Natural killer cell (primary cell): ENCODE results near the gene SSR2. TPM values are rescaled to one million over a fixed set of nuclear protein-coding genes. Genes with fewer than 3 reads are reported as not detected.

ENCODE experiments used
- ATAC-seq, 3 donors: fragments of 150-1000 bp in 2 of 3; fragments of 200-7000 bp in 1 of 3; cut with Tn5 transposase; 1 replicate in 1 of 3; 2 replicates in 2 of 3; pipeline ENCODE4 v1.10.0; 2021; ENCODE audit warnings: mild to moderate bottlenecking in 2 of 3, moderate library complexity in 2 of 3
- DNase-seq, 2 donors: peaks; one replicate each; pipeline versions ENCODE4 v3.0.0 to v3.0.0-alpha.2; 2013 to 2021; ENCODE audit warnings: mixed read lengths in 1 of 2
- H3K27ac ChIP-seq: one replicate; pipeline ENCODE4 v1.5.1; 2013; ENCODE audit warnings: mild to moderate bottlenecking, low read length
- H3K27me3 ChIP-seq: one replicate; pipeline ENCODE4 v1.6.1; 2013; ENCODE audit warnings: low read length; ENCODE audit not compliant: control insufficient read depth, insufficient read depth
- H3K36me3 ChIP-seq: one replicate; pipeline ENCODE4 v1.6.1; 2013; ENCODE audit warnings: low read length; ENCODE audit not compliant: control insufficient read depth, insufficient read depth
- H3K4me1 ChIP-seq: one replicate; pipeline ENCODE4 v1.6.1; 2013; ENCODE audit warnings: low read length; ENCODE audit not compliant: control insufficient read depth, insufficient read depth
- H3K4me3 ChIP-seq: one replicate; pipeline ENCODE4 v1.5.1; 2013; ENCODE audit warnings: low read length
- H3K9me3 ChIP-seq: one replicate; pipeline ENCODE4 v1.6.1; 2013; ENCODE audit warnings: low read length; ENCODE audit not compliant: control insufficient read depth, insufficient read depth
- H3K27ac Mint-ChIP-seq, 2 donors: one replicate each; pipeline ENCODE4 v1.8.0; 2022; ENCODE audit warnings: mild to moderate bottlenecking in 2 of 2, mixed read lengths in 2 of 2, moderate library complexity in 1 of 2
- H3K27me3 Mint-ChIP-seq, 2 donors: one replicate each; pipeline ENCODE4 v1.8.0; 2022; ENCODE audit warnings: low read depth in 2 of 2, mixed read lengths in 2 of 2
- H3K36me3 Mint-ChIP-seq: one replicate; pipeline ENCODE4 v1.8.0; 2022; ENCODE audit warnings: mixed read lengths
- H3K4me1 Mint-ChIP-seq, 2 donors: one replicate each; pipeline ENCODE4 v1.8.0; 2022; ENCODE audit warnings: mixed read lengths in 2 of 2
- H3K4me3 Mint-ChIP-seq: one replicate; pipeline ENCODE4 v1.8.0; 2022; ENCODE audit warnings: mild to moderate bottlenecking, moderate library complexity, mixed read lengths
- H3K9me3 Mint-ChIP-seq, 2 donors: one replicate each; pipeline ENCODE4 v1.8.0; 2022; ENCODE audit warnings: mixed read lengths in 2 of 2
- WGBS: methylation state at CpG from one replicate; pipeline ENCODE4 v1.1.7; 2013; ENCODE audit warnings: missing lambda C conversion rate; ENCODE audit not compliant: insufficient coverage; 5-methylcytosine and 5-hydroxymethylcytosine counted together
- intact Hi-C: fragments of 100-400 bp; cut with micrococcal nuclease; formaldehyde crosslinking; loops from one replicate; pipeline ENCODE4 v1.14.2; 2022
- total RNA-seq, 4 donors: library from RNA; stranded (reverse); fragments of 120-200 nt in 1 of 4; gene quantifications; one replicate each; pipeline versions ENCODE4 v1.2.3 to v1.2.4, GENCODE V29; 2013 to 2022
- TF ChIP-seq, protein P1 (sequence below): fragments of 200-600 bp; IDR thresholded peaks from one replicate; pipeline ENCODE4 v1.8.0; 2022; ENCODE audit warnings: antibody characterized with exemption

SSR2 gene
- total RNA-seq, 3 donors from 2014 or later (not counting 1 experiment from before 2014, with no cell fraction given), result 209 to 215 (median 211) TPM

DNA sequence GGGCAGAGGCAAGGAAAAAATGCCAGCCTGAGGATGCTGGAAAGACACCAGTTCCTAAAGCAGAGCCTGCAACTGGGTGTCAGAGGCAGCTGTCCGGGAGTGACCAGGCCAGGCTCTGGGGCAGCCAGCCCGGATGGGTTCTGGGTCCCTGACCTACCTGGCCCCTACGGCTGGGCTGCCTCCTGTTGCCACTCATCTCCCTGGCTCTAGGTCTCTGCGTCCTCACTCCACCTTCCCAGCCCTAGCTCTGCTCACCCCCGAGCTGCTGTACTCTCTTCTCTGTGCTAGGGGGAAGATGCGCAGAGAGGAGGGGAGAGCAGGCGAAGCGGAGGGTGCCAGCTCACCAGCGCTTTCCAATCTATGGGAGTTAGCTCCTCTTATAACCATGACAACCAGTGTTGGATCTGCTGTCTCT lies 51.4 kb downstream of the SSR2 start:
- H3K36me3 Mint-ChIP-seq, result no peaks in the 10 kb centered on the region
- peak in 1 of 2 donors; percentile 22 for DNase-seq
- peaks cover 51% of the 10 kb centered on the region for H3K36me3 ChIP-seq

GRCh38 chr1:155968670-155969069 lies 52.1 kb downstream of the SSR2 start:
- peak overlapping the region; percentile 89 to 90 for H3K27ac Mint-ChIP-seq
- H3K4me1 ChIP-seq, result peaks cover 86% of the 10 kb centered on the region
- H3K9me3 ChIP-seq, result no peaks in the 10 kb centered on the region
- 87% methylated on average over 3 of the region's 3 CpGs for WGBS
- peak overlapping the region; percentile 56 for H3K4me3 Mint-ChIP-seq
- no peaks in the 10 kb centered on the region for H3K9me3 Mint-ChIP-seq
- H3K4me3 ChIP-seq, result no peak overlapping the region
- no peaks in the 10 kb centered on the region for H3K27me3 ChIP-seq
- peaks cover 54% of the 10 kb centered on the region for H3K36me3 ChIP-seq
- ATAC-seq (no peak), DNase-seq (peak in 1 of 2 donors; percentile 3)
- peak overlapping the region; percentile 55 for H3K27ac ChIP-seq
- TF ChIP-seq, protein P1, sequence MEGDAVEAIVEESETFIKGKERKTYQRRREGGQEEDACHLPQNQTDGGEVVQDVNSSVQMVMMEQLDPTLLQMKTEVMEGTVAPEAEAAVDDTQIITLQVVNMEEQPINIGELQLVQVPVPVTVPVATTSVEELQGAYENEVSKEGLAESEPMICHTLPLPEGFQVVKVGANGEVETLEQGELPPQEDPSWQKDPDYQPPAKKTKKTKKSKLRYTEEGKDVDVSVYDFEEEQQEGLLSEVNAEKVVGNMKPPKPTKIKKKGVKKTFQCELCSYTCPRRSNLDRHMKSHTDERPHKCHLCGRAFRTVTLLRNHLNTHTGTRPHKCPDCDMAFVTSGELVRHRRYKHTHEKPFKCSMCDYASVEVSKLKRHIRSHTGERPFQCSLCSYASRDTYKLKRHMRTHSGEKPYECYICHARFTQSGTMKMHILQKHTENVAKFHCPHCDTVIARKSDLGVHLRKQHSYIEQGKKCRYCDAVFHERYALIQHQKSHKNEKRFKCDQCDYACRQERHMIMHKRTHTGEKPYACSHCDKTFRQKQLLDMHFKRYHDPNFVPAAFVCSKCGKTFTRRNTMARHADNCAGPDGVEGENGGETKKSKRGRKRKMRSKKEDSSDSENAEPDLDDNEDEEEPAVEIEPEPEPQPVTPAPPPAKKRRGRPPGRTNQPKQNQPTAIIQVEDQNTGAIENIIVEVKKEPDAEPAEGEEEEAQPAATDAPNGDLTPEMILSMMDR, result no peak
- H3K27me3 Mint-ChIP-seq, result no peaks in the 10 kb centered on the region
- intact Hi-C loops, result no loop called here
- H3K4me1 Mint-ChIP-seq, result peaks cover 74 to 79% of the 10 kb centered on the region in 2 donors
- H3K36me3 Mint-ChIP-seq, result no peaks in the 10 kb centered on the region

More for the DNA sequence above, 51.4 kb downstream of the SSR2 start:
- Mint-ChIP-seq H3K9me3 (no peaks in the 10 kb centered on the region), H3K4me3 (peak overlapping the region; percentile 73), H3K4me1 (peaks cover 81 to 86% of the 10 kb centered on the region in 2 donors), H3K27me3 (no peaks in the 10 kb centered on the region), H3K27ac (peak overlapping the region; percentile 89 to 90)
- H3K4me1 ChIP-seq, result peaks cover 93% of the 10 kb centered on the region
- TF ChIP-seq, protein P1, result no peak
- 88% methylated on average over 6 of the region's 9 CpGs for WGBS
- H3K9me3 ChIP-seq, result no peaks in the 10 kb centered on the region
- ATAC-seq, result no peak
- no peaks in the 10 kb centered on the region for H3K27me3 ChIP-seq
- intact Hi-C loops, result no loop called here
- no peak overlapping the region for H3K4me3 ChIP-seq
- H3K27ac ChIP-seq, result peak overlapping the region; percentile 24

- H3K4me3 Mint-ChIP-seq, result peak overlapping the region; percentile 69
- no peaks in the 10 kb centered on the region for H3K9me3 Mint-ChIP-seq
- ATAC-seq, result no peak
- TF ChIP-seq, protein P1, result no peak
- H3K27me3 Mint-ChIP-seq, result no peaks in the 10 kb centered on the region
- H3K9me3 ChIP-seq, result no peaks in the 10 kb centered on the region
- peaks cover 58% of the 10 kb centered on the region for H3K36me3 ChIP-seq
- peak in 1 of 2 donors; percentile 4 for DNase-seq
- H3K27ac Mint-ChIP-seq, result peak overlapping the region; percentile 89 to 90
- H3K4me3 ChIP-seq, result no peak overlapping the region
- no peaks in the 10 kb centered on the region for H3K27me3 ChIP-seq
- no peaks in the 10 kb centered on the region for H3K36me3 Mint-ChIP-seq
- peaks cover 68 to 72% of the 10 kb centered on the region in 2 donors for H3K4me1 Mint-ChIP-seq
- peak overlapping the region; percentile 55 for H3K27ac ChIP-seq
- intact Hi-C loops, result no loop called here
- WGBS, result 72% methylated on average over 3 of the region's 7 CpGs
- H3K4me1 ChIP-seq, result peaks cover 82% of the 10 kb centered on the region
Measured at GRCh38 chr1:155968051-155968400, 52.7 kb downstream of the SSR2 start.
